Vein endothelial cell (primary cell): ENCODE measurements around the gene SBK1. TPM values are rescaled to one million over a fixed set of nuclear protein-coding genes. Genes with fewer than 3 reads are reported as not detected.

ENCODE experiments used
- small RNA-seq: library from RNA; depleted of rRNA; stranded (forward); fragments of <200 nt; gene quantifications from one replicate; pipeline ENCODE3, GENCODE V24; 2012
- total RNA-seq: library from RNA; depleted of rRNA; stranded (reverse); fragments of >200 nt; gene quantifications from 2 replicates; pipeline ENCODE4 v1.2.3, GENCODE V29; 2012

The SBK1 gene
- total RNA-seq = 0.10 and 0.33 TPM in 2 replicates

DNA sequence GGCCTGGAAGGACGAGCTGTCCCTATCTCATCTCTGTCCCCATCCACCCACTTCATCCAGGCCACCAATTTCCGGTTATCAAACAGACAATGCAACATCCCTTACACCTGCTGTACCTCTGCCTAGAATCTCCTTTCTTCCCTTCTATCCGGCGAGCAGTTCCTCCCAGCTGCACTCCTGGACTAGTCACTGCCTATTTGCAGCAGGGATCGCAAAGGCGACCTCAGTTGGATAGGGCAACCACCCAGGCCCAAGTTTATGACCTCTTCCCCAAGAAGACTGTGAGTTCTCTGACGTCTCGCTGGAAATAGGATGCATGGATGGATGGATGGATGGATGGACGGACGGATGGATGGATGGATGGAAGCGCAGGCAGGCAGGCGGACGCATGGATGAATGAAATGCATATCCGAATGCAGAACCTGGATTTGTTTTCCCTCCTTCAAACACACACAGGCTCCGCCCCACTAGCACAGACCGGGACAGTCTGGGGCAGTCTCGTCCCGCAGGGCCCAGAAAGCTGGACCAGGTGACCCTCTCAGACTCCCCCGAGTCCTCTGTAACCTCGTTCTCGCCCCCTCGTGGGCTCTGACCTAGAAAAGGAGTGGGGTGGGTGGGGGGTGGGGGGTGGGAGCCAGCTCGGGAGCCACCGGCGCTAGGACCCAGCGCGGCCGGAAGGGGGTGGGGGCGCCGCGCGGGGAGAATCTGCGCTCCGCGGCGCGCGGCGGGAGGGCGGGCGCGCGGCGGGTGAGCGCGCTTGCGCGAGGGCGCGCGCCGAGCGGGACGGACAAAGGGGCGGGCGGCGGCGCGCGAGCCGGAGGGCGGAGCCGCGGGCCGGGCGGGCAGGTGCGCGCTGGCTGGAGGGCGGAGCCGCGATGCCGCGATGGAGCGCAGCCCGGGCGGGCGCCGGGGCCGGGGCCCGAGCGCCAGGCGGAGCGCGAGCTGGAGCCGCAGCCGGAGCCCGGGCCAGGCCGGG, at the start of gene SBK1:
Gene SBK1, plus strand, starts transcription at position 875 of the 976 bp plus-strand sequence. CDS start 24,867 bp downstream, outside the sequence.

GRCh38 chr16:28363408-28363807, 71.1 kb downstream of the SBK1 start, which contains the start of gene NPIPB6:
TSS of gene NPIPB6 (minus strand) at chr16:28363508. CDS start at chr16:28362822, 686 bp downstream.

Small RNA genes lying within 50 kb of the gene (small RNA-seq; reads per million reads assigned to genes)
- not detected for gene AC138904.2

Other genes with a start within 250 kb of the SBK1 start
- under 0.01 TPM in 1 of 2 replicates, not detected in the other for gene GSG1L, start 228.8 kb upstream of the SBK1 start, total RNA-seq
- 113 and 160 TPM in 2 replicates for gene XPO6, start 80.6 kb upstream of the SBK1 start, total RNA-seq
- gene NPIPB6, start 71.0 kb downstream of the SBK1 start, total RNA-seq = 1.1 TPM in 1 of 2 replicates, not detected in the other
- gene EIF3CL, start 111.3 kb downstream of the SBK1 start, total RNA-seq = 103 and 118 TPM in 2 replicates
- gene NPIPB7, start 179.8 kb downstream of the SBK1 start, total RNA-seq = not detected in 2 replicates
- gene CLN3, start 199.5 kb downstream of the SBK1 start, total RNA-seq = 20.8 and 22.2 TPM in 2 replicates
- gene APOBR, start 202.1 kb downstream of the SBK1 start, total RNA-seq = not detected in 2 replicates
- gene IL27, start 214.3 kb downstream of the SBK1 start, total RNA-seq = not detected in 2 replicates
- 0.33 and 2.4 TPM in 2 replicates for gene NUPR1, start 246.4 kb downstream of the SBK1 start, total RNA-seq